Spinal cord (tissue), 10 donors: ENCODE data around the gene PTPRF. TPM values are rescaled to one million over a fixed set of nuclear protein-coding genes. Genes with fewer than 3 reads are reported as not detected.

Experiments used
- DNase-seq, 6 donors: peaks; one replicate each; pipeline versions ENCODE4 v3.0.0 to v3.0.0-alpha.2; 2013 to 2015; ENCODE audit warnings: low spot score in 6 of 6, low read depth in 4 of 6
- H3K27ac ChIP-seq: one replicate; pipeline ENCODE4 v1.5.1; 2013; ENCODE audit warnings: low read depth, low read length, control low read depth
- H3K27me3 ChIP-seq: one replicate; pipeline ENCODE4 v1.6.1; 2013; ENCODE audit warnings: low read length; ENCODE audit not compliant: control insufficient read depth, insufficient read depth
- H3K36me3 ChIP-seq: one replicate; pipeline ENCODE4 v1.6.1; 2013; ENCODE audit warnings: low read length; ENCODE audit not compliant: control insufficient read depth, insufficient read depth
- H3K4me1 ChIP-seq: one replicate; pipeline ENCODE4 v1.6.1; 2013; ENCODE audit warnings: low read length; ENCODE audit not compliant: control insufficient read depth, insufficient read depth
- H3K4me3 ChIP-seq: one replicate; pipeline ENCODE4 v1.5.1; 2013; ENCODE audit warnings: low read depth, low read length, control low read depth
- H3K9me3 ChIP-seq: one replicate; pipeline ENCODE4 v1.6.1; 2013; ENCODE audit warnings: low read length; ENCODE audit not compliant: control insufficient read depth, insufficient read depth
- WGBS: methylation state at CpG from one replicate; pipeline ENCODE4 v1.1.5; 2013; ENCODE audit warnings: missing lambda C conversion rate; ENCODE audit not compliant: insufficient coverage; 5-methylcytosine and 5-hydroxymethylcytosine counted together
- polyA plus RNA-seq, 2 donors: library from polyadenylated mRNA; unstranded; fragments of 120-200 nt; gene quantifications; one replicate each; pipeline ENCODE4 v1.2.1, GENCODE V29; 2013; ENCODE audit not compliant: insufficient read length in 2 of 2
- total RNA-seq, 2 donors: library from RNA; depleted of rRNA in 1 of 2; stranded (reverse); fragments of 120-200 nt in 1 of 2; fragments of >200 nt in 1 of 2; gene quantifications; one replicate each; pipeline versions ENCODE4 v1.2.3 to v1.2.4, GENCODE V29; 2013 to 2014
- donor health status: healthy.

Gene PTPRF
- total and polyA plus RNA-seq, 4 donors: 51.0 to 114 (median 92.4) TPM

DNA sequence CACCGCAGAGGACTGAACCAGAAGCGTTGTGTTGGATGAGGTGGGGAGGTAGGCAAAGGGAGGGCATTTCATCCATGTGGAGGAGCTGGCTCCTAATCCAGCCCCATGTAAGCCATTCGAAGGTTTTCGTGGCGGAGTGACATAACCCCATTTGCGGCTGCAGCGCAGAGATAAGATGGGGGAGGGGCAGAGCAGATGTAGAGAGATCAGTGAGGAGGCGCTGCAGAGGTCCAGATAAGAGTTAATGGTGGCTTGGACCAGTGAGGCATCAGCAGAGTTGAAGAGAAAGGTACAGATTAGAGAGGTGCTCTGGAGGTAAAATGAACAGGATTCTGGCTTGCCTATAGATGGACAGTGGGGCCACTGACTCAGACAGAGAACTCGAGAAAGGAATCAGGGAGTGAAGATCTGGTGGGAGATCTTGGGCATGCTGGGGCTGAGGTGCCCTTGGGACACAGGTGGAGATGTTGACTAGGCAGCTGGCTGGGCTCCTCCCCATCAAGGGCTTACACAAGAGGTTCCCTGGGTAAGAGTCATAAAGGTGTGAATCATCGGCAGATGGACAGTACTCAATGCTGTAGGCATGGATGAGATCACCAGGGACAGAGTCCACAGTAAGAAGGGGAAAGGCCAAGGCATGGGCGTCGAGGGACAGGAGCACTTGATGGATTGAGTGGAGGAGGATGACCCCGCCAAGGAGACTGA is 7.8 kb upstream of the PTPRF start:
- WGBS: 86% methylated on average over 13 of the region's 13 CpGs
- Histone ChIP-seq H3K4me3 (no peak overlapping the region), H3K9me3 (no peaks in the 10 kb centered on the region), H3K27me3 (peaks cover 2% of the 10 kb centered on the region), H3K4me1 (no peaks in the 10 kb centered on the region), H3K27ac (no peak overlapping the region), H3K36me3 (no peaks in the 10 kb centered on the region)
- no peak for DNase-seq

DNA sequence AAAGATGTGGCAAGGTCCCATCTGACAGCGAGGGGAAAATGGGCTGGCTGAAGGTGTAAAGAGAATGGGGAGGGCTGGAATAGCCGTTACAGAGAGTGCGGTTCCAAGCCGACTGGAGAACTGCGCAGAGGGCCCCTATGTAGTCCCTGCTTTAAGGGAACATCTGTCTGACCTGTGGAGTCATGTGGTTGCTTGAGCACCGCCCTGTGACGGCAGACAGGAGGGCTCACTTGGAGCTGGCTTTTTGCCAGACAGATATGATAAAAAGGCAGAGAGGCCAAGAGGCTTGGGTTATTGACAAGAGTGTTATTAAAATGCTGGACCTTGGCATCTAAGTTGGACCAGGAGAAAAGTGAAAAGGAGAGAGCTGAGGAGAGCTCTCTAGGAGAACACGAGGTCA is 5.9 kb upstream of the PTPRF start:
- no peaks in the 10 kb centered on the region for H3K9me3 ChIP-seq
- 78% methylated on average over 8 of the region's 8 CpGs for WGBS
- no peak overlapping the region for H3K4me3 ChIP-seq
- no peak for DNase-seq
- H3K27ac ChIP-seq: no peak overlapping the region
- peaks cover 2% of the 10 kb centered on the region for H3K27me3 ChIP-seq
- no peaks in the 10 kb centered on the region for H3K4me1 ChIP-seq
- no peaks in the 10 kb centered on the region for H3K36me3 ChIP-seq

DNA sequence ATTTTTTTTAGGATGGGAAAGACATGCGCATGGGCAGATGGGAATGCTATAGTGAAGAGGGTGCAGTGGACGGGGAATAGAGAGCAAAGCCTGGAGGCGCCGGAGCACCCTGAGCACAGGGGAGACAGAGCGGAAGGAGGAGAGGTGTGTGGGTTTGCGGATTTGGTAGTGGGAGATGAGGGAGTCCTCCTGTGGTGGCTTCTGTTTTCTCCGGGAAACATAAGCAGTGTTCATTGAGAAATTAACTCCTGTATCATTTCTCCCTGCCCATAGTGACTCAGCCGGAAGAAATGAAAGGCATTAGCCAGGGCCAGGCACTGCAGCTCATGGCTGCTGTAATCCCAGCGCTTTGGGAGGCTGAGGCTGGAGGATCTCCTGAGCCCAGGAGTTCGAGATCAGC is 4.7 kb upstream of the PTPRF start:
- Histone ChIP-seq H3K36me3 (no peaks in the 10 kb centered on the region), H3K4me1 (peaks cover 3% of the 10 kb centered on the region), H3K27ac (no peak overlapping the region), H3K27me3 (peaks cover 2% of the 10 kb centered on the region), H3K4me3 (no peak overlapping the region), H3K9me3 (no peaks in the 10 kb centered on the region)
- no peak for DNase-seq
- 91% methylated on average over 8 of the region's 10 CpGs for WGBS

DNA sequence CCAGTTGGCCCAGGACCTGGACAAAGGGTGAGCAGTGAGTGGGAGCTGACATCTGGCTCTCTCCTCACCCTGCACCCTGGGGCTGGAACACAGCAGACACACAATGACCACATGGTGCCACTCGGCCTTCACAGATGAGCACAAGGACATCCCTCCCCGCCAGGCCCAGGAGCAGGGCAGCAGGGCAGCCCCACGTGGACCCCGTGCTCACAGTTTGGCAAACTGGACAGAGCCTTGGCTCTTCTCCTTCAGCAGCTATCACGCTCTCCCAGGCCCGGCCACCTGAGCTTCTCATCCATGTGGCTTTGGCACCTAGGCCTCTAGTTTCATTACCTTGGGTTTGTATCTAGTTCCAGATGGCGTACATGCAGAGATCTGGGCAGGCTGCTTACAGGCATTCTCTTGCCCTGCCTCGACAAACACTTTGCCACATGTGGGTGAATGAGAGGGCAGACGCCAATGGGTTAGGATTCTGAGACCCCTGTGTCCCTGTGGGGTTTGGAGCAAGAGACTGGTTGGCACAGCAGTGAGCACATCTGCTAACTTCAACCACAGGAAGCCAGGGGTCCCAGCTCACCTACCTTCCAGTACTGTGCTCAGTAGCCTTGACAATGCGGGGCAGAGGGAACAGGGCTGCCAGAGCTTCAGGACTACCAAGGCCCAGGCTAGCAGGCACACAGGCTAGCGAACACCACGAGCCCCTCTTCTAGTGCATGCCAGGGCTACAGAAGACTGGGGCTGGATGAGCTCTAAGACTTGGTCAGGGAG is 3.4 kb upstream of the PTPRF start:
- no peak for DNase-seq
- Histone ChIP-seq H3K4me3 (no peak overlapping the region), H3K36me3 (no peaks in the 10 kb centered on the region), H3K27ac (no peak overlapping the region), H3K27me3 (peaks cover 2% of the 10 kb centered on the region), H3K9me3 (no peaks in the 10 kb centered on the region), H3K4me1 (peaks cover 11% of the 10 kb centered on the region)
- WGBS: 77% methylated on average over 12 of the region's 12 CpGs

DNA sequence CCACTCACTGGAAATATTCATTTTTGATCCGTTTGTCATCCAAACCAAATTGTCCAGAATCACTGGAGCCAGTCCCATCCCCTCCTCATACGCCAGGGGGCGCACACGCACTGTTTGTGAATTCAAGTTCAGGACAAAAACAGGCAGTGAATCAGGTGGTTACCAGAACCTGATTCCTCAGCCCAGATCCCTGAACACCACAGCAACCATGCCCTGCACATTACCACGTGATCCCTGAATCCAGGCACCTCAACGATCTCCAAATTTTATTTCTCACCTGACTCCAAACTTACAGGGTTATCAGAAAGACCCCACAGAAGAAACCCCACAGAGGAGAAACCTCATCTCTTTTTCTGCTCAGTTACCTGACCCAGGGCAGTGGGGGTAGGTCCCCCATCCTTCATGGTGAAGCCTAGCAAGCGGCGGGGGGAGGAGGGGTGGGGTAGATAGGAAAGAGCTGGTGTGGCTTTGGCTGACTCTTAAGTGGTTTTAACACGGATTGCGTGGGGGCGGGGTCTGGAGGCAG is 1.4 kb upstream of the PTPRF start:
- Histone ChIP-seq H3K4me3 (no peak overlapping the region), H3K27ac (no peak overlapping the region), H3K36me3 (peaks cover 3% of the 10 kb centered on the region), H3K9me3 (no peaks in the 10 kb centered on the region), H3K27me3 (peaks cover 2% of the 10 kb centered on the region), H3K4me1 (peaks cover 26% of the 10 kb centered on the region)
- peak; percentile 60 to 96 (median 78) for DNase-seq
- WGBS: 3% methylated on average over 4 of the region's 11 CpGs

DNA sequence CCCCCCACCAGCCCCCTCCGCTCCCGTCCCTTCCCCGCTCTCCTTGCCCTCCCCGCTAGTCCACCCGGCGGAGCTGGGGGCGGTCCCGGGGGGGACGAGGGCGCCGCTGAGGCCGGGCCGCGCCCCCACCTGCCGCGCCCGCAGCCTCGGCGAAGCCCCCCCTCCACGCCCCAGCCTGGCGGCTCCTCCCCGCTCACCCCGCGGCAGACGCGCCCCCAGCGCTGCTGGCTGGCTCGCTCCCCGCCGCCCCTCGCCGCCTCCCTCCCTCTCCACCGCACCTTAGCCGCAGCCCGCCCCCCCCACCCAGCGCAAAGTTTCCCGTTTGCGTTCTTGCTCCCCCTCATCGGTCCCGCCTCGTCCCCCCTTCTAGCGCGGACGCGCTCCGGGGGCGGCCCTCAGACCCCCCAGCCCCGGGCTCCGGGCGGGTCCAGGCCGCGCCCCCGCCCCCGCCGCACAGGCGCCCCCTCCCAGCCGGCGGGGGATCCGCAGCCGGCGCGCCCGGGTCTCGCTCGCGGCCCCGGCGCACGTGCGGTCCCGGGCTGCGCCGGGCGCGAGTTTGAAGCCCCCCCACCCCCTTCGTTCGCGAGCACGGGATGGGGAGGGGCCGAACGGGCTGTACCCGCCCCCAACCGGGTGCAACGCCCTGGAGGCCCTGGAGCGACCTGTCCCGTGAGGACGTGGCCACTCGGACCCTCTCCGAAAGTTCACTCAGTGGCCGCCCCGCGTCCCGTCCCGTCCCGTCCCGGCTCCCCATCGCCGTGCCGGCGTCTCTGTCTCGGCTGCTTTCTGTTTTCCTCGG is 623 bp downstream of the PTPRF start:
- peak in 2 of 6 donors; percentile 59 to 62 for DNase-seq
- WGBS: under 1% methylated on average over 84 of the region's 102 CpGs

DNA sequence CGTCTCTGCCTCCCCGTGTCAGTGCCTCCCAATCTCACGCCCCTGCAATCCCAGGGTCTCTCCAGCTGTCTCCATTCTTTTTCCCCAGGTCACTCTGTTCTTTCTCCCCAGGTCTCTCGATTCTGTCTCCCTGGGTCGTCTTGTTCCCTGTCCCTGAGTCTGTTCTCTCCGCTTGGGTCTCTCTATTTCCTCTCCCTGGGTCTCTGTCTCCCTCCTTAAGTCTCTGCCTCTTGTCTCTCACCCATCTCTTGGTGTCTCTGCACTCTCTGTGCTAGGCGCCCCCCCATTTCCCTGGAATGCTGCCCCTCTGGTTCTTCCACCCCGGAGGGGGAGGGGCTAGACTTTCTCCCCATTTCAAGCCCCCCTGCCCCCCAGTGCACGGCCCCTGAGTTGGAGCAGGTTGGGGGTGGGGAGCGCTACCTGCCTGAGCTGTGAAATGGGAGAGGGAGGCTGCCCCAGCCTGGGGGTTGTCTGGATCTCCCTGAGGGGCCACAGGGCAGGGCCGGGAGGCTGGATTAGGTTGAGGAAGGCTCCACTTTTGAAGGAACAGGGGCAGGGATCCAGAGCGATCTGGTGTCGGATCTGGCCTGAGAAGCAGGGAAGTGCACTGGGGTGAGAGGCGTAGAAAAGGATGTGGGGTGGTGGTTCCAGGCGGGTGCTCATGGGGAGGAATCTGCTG is 1.4 kb downstream of the PTPRF start:
- H3K36me3 ChIP-seq: peaks cover 16% of the 10 kb centered on the region
- H3K27me3 ChIP-seq: no peaks in the 10 kb centered on the region
- WGBS: 19% methylated on average over 13 of the region's 15 CpGs
- H3K4me1 ChIP-seq: peaks cover 41% of the 10 kb centered on the region
- peak overlapping the region; percentile 51 for H3K4me3 ChIP-seq
- no peak overlapping the region for H3K27ac ChIP-seq
- H3K9me3 ChIP-seq: no peaks in the 10 kb centered on the region
- no peak for DNase-seq

More for the DNA sequence above, 623 bp downstream of the PTPRF start:
- Histone ChIP-seq H3K36me3 (peaks cover 9% of the 10 kb centered on the region), H3K9me3 (no peaks in the 10 kb centered on the region), H3K27ac (no peak overlapping the region), H3K27me3 (peaks cover 2% of the 10 kb centered on the region), H3K4me1 (peaks cover 36% of the 10 kb centered on the region), H3K4me3 (peak overlapping the region; percentile 51)

DNA sequence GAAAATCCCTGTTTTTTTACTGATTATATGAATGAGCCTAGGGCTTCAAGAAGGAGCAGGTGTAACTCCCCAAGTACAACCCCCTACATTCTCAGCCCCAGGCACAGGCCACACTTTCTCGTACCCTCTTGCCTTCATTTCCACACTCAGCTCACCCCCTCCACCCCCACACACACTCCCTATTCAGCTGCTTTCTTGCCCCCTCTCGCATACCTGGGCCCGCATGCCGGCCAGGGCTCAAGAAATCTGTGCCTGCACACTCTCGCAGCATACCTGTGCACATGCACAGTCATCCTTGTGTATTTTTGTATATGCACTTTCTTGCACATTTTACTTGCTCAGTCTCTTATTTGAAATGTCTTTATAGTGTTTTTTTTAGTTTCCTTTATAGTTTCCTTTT is 2.0 kb downstream of the PTPRF start:
- Histone ChIP-seq H3K4me1 (peaks cover 41% of the 10 kb centered on the region), H3K27me3 (no peaks in the 10 kb centered on the region), H3K36me3 (peaks cover 17% of the 10 kb centered on the region), H3K9me3 (no peaks in the 10 kb centered on the region), H3K27ac (no peak overlapping the region), H3K4me3 (peak overlapping the region; percentile 51)
- 70% methylated on average over 1 of the region's 5 CpGs for WGBS
- DNase-seq: no peak

DNA sequence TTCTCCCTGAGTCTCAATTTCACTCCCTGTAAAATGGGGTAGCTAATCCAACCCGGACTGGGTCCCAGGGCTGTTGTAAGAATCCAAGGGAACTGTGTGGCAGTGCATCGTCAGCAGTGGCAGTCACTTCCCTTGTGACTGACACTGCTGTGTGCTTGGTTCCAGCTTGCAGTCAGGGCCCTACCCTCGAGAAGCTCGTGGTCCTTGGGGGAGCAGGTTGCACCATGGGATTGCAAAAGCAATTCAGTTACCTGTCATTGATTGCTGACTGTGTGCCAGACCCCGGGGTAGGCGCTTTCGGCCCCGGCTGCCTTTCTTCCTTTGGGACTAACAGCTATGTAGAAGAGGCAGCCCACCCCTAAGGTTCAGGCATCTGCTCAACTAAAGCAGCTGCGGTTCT is 2.9 kb downstream of the PTPRF start:
- Histone ChIP-seq H3K36me3 (peaks cover 23% of the 10 kb centered on the region), H3K9me3 (no peaks in the 10 kb centered on the region), H3K4me3 (no peak overlapping the region), H3K4me1 (peaks cover 41% of the 10 kb centered on the region), H3K27ac (no peak overlapping the region), H3K27me3 (no peaks in the 10 kb centered on the region)
- DNase-seq: no peak
- WGBS: 53% methylated on average over 7 of the region's 9 CpGs
